ENCODE data around the gene DTNB. TPM values are rescaled to one million over a fixed set of nuclear protein-coding genes. Genes with fewer than 3 reads are reported as not detected.
A peak's percentile ranks its signal among the peaks of the same experiment; 100 is the strongest.
"Not testable (repeated sequence)": the region's sequence is repeated elsewhere in the genome, so short reads cannot be mapped to it uniquely, and the experiment has no call there.

Gene DTNB
- polyA plus RNA-seq: 16.5 TPM

DNA sequence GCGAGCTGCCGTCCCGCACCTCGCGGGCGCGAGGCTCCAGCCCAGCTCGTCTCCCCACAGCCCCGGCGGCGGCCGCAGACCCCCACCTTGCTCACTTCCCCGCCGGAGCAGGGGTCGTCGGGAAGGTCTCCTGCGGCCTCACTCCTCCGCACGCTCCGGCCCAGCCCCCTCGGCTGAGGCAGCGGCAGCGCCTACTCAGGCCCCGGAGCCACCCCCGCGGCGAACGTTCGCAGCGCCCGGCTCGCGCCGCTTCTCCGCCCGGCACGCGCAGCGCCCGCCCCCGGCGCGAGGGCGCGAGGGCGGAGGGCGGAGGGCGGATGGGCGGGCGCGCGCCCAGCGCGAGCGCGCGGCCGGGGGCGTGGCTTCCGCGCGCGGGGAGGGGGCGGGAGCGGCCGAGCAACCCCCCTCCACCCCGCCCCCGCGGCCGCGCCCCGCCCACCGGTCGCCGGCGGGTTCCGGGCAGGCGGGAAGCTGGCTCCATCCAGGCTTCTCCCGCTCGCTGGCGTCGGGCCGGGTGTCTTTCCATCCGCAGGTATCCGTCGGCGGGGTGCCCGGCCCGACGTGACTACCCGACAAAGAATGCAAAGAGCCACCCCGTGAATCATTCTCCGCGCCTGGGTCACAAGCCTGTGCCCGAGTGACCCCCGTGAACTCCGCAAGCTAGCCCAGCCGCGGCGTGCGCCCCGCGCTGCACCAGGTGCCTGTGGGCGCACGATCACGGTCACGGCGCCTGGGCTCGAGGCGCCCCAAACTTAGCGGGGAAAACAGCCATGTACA lies at the start of gene DTNB:
TSS of gene DTNB (minus strand) at position 278 of the 777 bp plus-strand sequence. CDS start 20,917 bp downstream, outside the sequence.
- H3K27ac Mint-ChIP-seq: peak within 1 kb of the TSS; percentile 46 to 85 (median 64)
- H3K4me1 Mint-ChIP-seq: peaks cover 10 to 13% (median 11%) of the 10 kb centered on the region in 3 donors
- H3K4me3 Mint-ChIP-seq: peak within 1 kb of the TSS; percentile 89 to 94 (median 91)
- H3K27me3 Mint-ChIP-seq: peaks cover 6% of the 10 kb centered on the region
- no peaks in the 10 kb centered on the region for H3K9me3 Mint-ChIP-seq
- H3K36me3 Mint-ChIP-seq: no peaks in the 10 kb centered on the region

DNA sequence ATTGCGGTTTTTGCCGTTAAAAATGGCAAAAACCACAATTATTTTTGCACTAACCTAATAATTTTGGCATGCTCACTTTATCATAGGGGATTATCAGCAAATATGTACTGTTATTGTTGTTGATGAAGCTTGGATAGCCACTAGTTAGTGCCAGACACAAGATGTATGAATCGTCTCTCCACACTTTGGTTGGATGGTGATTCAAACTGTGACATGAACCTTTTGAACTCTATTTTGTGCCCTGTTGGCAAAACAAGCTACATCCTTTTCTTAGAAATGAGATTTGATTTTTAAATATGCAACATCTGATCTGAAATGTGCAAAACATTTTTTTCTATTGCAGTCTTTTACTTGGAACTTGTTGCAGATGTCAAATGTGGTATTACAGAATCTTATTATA lies 48.8 kb upstream of the DTNB start:
- H3K27me3 Mint-ChIP-seq: peaks cover 9% of the 10 kb centered on the region
- no peak overlapping the region for H3K4me3 Mint-ChIP-seq
- H3K36me3 Mint-ChIP-seq: no peaks in the 10 kb centered on the region
- H3K9me3 Mint-ChIP-seq: no peaks in the 10 kb centered on the region
- no peak overlapping the region for H3K27ac Mint-ChIP-seq
- H3K4me1 Mint-ChIP-seq: no peaks in the 10 kb centered on the region

DNA sequence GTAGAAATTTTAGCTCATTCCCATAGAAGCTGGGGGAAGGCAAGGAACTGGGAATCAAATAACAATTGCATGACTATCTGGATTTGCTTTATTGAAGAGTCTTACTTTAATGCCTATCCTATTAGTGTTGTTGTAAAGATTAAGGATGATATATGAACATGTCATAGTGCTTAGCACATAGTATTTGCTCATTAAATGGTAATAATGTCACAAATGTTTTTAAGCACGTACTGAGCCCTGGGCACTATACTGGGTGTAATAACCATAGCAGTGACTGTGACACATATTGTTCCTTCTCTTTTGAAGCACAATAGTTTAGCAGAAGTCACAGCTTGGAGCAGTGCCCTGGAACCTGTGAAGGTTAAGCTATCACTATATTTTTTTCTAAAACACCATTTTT lies 47.2 kb upstream of the DTNB start:
- Mint-ChIP-seq H3K27me3 (peaks cover 9% of the 10 kb centered on the region), H3K36me3 (no peaks in the 10 kb centered on the region), H3K27ac (no peak overlapping the region), H3K4me3 (no peak overlapping the region), H3K4me1 (no peaks in the 10 kb centered on the region), H3K9me3 (no peaks in the 10 kb centered on the region)

DNA sequence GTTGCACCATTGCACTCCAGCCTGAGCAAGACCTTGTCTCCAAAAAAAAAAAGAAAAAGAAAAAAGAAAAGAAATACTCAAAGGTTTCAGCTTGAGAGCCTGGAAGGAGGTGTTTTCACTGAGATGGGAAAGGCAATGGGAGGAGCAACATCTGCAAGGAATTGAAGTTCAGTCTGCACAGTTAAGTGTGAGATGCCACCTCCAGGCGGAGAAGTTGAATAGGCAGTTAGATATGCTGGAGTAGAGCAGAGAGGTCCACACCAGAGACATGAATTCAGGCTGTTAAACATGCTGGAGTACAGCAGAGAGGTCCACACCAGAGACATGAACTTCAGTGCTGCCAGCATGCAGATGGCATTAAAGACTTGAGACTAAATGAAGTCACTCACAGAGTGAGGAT lies 41.4 kb upstream of the DTNB start:
- no peak overlapping the region for H3K4me3 Mint-ChIP-seq
- peaks cover 7 to 12% (median 7%) of the 10 kb centered on the region in 3 donors for H3K4me1 Mint-ChIP-seq
- no peaks in the 10 kb centered on the region for H3K36me3 Mint-ChIP-seq
- H3K27me3 Mint-ChIP-seq: peaks cover 9% of the 10 kb centered on the region
- no peak overlapping the region for H3K27ac Mint-ChIP-seq
- H3K9me3 Mint-ChIP-seq: no peaks in the 10 kb centered on the region

DNA sequence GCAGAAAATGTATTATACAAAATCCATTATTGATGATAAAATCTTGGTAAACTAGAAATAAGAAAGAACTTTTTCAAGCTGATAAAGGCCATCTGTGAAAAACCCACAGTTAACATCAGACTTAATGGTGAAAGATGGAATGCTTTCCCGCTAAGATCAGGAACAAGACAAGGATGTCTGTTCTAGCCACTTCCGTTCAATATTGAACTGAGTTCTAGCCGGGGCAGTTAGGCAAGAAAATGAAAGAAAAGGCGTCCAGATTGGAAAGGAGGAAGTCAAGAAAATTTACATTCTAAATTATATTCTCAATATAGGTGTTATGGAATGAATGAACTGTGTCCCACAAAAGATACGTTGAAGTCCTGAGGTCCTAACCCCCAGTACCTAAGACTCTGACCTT lies 39.1 kb upstream of the DTNB start:
- Mint-ChIP-seq H3K9me3 (no peaks in the 10 kb centered on the region), H3K27ac (no peak overlapping the region), H3K27me3 (peaks cover 20% of the 10 kb centered on the region), H3K4me3 (peak overlapping the region in 2 of 4 donors; percentile 72 to 91), H3K36me3 (peaks cover 1% of the 10 kb centered on the region), H3K4me1 (peaks cover 12 to 16% (median 16%) of the 10 kb centered on the region in 3 donors)

DNA sequence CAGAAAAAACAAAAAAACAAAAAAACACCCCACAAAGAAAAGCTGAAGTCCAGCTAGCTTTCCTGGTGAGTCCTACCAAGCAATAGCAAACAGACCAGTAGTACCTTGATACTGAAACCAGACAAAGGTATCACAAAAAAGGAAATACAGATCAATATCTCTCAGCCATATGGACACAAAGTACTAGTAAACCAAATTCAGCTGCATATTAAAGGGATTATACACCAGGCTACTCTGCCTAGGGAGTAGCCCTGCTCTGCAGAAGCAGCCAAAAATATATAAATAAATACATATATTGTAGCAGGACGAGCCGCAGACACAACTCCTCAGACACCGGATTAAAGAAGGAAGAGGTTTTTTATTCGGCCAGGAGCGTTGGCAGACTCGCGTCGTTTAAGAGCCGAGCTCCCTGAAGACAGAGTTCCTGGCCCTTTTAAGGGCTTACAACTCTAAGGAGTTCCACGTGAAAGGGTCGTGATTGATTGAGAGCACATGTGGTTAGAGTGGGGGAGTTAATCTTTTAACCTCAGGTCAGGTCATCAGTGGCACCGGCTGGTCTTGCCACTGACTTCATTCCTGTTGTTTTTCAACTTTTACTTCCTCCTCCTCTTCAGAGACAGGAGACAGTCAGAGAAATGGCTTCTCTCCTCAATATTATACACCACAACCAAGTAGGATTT lies 38.4 kb upstream of the DTNB start:
- Mint-ChIP-seq H3K27me3 (peaks cover 20% of the 10 kb centered on the region), H3K9me3 (no peaks in the 10 kb centered on the region), H3K4me3 (peak overlapping the region; percentile 54 to 91 (median 70)), H3K36me3 (peaks cover 3% of the 10 kb centered on the region), H3K4me1 (peaks cover 12 to 16% (median 16%) of the 10 kb centered on the region in 3 donors), H3K27ac (no peak overlapping the region)

DNA sequence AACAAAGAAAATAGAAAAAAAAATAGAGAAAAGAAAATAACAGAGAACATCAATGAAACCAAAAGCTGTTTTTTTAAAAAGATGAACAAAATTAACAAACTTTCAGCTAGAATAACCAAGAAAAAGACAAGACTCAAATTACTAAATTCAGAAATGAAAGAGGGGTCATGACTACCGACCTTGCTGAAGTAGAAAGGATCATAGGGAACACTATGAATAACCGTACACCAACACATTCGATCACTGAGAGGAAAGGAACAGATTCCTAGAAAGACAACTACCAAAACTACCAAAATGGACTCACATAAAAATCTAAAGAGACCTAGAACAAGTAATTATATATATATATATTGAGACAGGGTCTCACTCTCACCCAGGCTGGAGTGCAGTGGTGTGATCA lies 37.4 kb upstream of the DTNB start:
- no peaks in the 10 kb centered on the region for H3K9me3 Mint-ChIP-seq
- no peak overlapping the region for H3K4me3 Mint-ChIP-seq
- H3K27me3 Mint-ChIP-seq: peaks cover 20% of the 10 kb centered on the region
- H3K4me1 Mint-ChIP-seq: peaks cover 12 to 16% (median 16%) of the 10 kb centered on the region in 3 donors
- no peak overlapping the region for H3K27ac Mint-ChIP-seq
- peaks cover 4% of the 10 kb centered on the region for H3K36me3 Mint-ChIP-seq

DNA sequence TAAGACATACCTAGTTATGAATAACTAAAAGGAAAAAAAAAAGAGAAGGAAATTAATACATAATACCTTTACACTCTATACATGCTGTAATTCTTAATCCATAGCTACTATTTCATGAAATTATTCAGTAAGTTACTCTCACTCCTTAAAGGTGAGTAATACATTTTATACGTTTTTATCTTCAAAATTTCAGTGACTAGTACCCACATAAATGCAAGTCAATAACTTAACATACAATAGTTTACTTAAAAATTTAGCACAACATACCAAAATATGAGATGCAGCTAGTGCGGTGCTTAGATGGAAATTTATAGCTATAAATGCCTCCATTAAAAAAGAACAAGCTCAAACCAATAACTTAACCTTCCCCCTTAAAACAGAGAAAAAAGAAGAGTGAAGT lies 36.0 kb upstream of the DTNB start:
- Mint-ChIP-seq H3K9me3 (no peaks in the 10 kb centered on the region), H3K36me3 (peaks cover 4% of the 10 kb centered on the region), H3K27ac (no peak overlapping the region), H3K27me3 (peaks cover 20% of the 10 kb centered on the region), H3K4me1 (peaks cover 12 to 16% (median 16%) of the 10 kb centered on the region in 3 donors), H3K4me3 (peak overlapping the region in 1 of 4 donors; percentile 75)

DNA sequence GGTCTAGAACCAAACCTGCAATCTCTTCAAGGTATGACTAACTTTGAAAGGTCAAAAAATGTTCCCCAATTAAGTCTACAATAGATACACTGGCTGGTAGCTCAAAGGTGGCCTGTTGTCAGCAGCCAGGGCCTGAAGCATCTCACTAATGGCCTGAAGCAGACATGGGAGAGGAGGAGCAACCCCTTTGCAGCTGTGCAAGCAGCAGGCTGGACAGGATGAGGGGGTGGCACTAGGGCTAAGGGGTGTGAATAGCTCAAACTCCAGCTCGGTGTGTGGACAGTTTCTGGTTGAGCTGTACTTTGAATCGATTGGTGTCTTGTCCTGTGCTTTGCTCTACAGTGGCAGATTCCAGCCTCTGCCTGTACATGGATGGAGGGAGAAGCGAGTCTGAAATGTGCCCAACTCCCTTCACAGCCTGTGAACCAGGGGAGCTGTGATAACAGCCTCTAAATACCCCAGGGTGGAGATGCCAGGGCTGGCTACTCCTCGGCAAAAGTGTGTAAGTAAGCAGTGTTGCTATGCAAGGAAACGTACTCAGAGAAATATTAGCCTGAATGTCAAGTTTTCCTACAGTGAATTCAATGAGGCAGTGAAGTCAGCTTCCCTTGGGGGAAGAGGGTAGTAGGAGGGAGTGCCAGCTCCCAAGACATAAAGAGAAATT lies 34.7 kb upstream of the DTNB start:
- H3K27ac Mint-ChIP-seq: peak overlapping the region in 1 of 3 donors; percentile 50
- H3K4me3 Mint-ChIP-seq: no peak overlapping the region
- H3K4me1 Mint-ChIP-seq: peaks cover 12 to 16% (median 16%) of the 10 kb centered on the region in 3 donors
- H3K27me3 Mint-ChIP-seq: peaks cover 20% of the 10 kb centered on the region
- peaks cover 4% of the 10 kb centered on the region for H3K36me3 Mint-ChIP-seq
- no peaks in the 10 kb centered on the region for H3K9me3 Mint-ChIP-seq

DNA sequence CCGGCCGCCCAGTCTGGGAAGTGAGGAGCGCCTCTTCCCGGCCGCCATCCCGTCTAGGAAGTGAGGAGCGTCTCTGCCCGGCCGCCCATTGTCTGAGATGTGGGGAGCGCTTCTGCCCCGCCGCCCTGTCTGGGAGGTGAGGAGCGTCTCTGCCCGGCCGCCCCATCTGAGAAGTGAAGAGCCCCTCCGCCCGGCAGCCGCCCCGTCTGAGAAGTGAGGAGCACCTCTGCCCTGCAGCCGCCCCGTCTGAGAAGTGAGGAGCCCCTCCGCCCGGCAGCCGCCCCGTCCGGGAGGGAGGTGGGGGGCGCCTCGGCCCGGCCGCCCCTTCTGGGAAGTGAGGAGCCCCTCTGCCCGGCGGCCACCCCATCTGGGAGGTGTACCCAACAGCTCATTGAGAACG lies 32.2 kb upstream of the DTNB start:
- H3K4me1 Mint-ChIP-seq, H3K9me3 Mint-ChIP-seq, H3K4me3 Mint-ChIP-seq, H3K27ac Mint-ChIP-seq, H3K36me3 Mint-ChIP-seq: not testable (repeated sequence)
- peaks cover 16% of the 10 kb centered on the region for H3K27me3 Mint-ChIP-seq

DNA sequence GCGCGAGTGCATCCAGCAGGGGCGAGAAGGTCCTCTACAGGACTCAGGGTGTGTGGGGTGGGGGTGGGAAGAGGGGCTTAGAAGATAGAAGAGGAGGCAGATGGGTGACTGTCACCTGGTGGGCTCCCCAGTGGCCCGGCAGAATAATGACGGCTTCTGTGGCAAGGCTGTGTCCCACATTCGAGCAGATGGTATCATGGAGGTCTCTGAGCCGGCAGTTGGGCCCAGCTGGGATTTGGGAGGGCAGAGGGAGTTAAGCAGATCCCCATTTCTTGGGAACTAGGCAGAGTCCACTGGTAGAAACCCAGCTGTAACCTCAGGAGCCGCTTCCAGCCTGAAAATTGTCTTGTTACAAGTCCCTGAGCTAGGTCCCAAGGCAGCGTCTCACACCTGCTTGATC lies 28.4 kb upstream of the DTNB start:
- H3K4me1 Mint-ChIP-seq: peaks cover 0 to 3% (median 3%) of the 10 kb centered on the region in 3 donors
- no peaks in the 10 kb centered on the region for H3K9me3 Mint-ChIP-seq
- no peak overlapping the region for H3K27ac Mint-ChIP-seq
- no peak overlapping the region for H3K4me3 Mint-ChIP-seq
- peaks cover 2% of the 10 kb centered on the region for H3K36me3 Mint-ChIP-seq
- no peaks in the 10 kb centered on the region for H3K27me3 Mint-ChIP-seq

DNA sequence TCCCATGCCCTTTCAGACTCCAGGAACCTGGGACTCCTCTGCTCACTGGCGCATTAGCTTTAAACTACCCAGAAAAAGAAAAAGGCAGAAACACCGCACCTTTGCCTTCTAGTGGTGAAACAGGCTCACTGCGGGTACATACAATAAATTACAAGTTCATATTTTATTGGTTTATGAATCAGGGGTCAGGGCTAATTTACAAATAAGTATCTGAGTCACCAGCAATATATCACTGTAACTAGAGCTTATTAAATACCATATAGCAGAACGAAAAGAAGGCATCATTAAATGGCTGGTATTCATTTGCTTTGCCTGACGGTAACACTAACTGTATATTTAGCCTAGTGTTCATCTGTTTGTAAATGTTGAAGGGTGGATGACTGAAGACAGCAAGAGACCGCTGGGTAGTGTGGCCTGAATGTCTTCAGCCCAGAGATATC lies 26.9 kb upstream of the DTNB start:
- no peaks in the 10 kb centered on the region for H3K9me3 Mint-ChIP-seq
- H3K4me1 Mint-ChIP-seq: peaks cover 0 to 3% (median 3%) of the 10 kb centered on the region in 3 donors
- no peak overlapping the region for H3K27ac Mint-ChIP-seq
- no peak overlapping the region for H3K4me3 Mint-ChIP-seq
- H3K36me3 Mint-ChIP-seq: no peaks in the 10 kb centered on the region
- peaks cover 2% of the 10 kb centered on the region for H3K27me3 Mint-ChIP-seq

DNA sequence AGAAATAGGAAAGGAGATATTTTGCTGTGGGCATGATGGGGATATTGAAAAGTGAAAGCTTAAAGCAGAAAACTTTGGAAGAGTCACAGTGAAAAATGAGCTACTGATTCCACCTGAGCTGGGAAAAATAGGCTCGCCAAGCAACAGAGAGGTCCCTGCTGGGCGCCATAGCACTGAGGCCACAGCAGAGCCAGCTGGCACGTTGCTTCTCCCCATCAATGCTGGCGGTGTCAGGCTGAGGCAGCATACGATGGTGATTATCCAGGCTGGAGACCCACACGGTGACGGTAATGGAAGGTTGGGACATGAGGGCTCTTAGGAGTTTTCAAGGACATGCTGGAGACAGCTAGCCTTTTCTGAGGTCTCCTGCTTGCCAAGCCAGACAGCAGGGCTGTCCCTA lies 25.8 kb upstream of the DTNB start:
- H3K27ac Mint-ChIP-seq: no peak overlapping the region
- H3K9me3 Mint-ChIP-seq: no peaks in the 10 kb centered on the region
- peaks cover 2% of the 10 kb centered on the region for H3K27me3 Mint-ChIP-seq
- peaks cover 0 to 3% (median 3%) of the 10 kb centered on the region in 3 donors for H3K4me1 Mint-ChIP-seq
- H3K36me3 Mint-ChIP-seq: no peaks in the 10 kb centered on the region
- H3K4me3 Mint-ChIP-seq: peak overlapping the region in 1 of 4 donors; percentile 33

DNA sequence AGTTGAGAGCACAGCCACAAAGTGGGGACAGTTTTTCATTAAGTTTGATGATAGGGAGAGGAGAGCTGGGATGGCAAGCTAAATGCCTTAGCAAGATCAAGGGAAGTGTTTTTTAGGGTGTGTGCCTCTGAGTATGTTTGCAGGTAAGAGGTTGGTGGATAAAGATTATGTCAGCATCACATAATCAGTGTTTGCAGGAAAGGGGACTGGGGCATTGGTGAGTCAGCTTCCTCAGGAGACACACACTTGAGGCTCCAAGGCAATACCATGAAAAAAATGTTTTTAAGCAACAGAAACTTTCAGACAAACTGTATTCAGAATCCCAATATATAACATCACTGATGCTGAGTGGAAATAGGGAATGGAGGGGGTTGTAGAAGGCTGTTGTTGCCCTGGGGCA lies 25.4 kb upstream of the DTNB start:
- peaks cover 0 to 3% (median 3%) of the 10 kb centered on the region in 3 donors for H3K4me1 Mint-ChIP-seq
- H3K36me3 Mint-ChIP-seq: no peaks in the 10 kb centered on the region
- no peak overlapping the region for H3K4me3 Mint-ChIP-seq
- no peaks in the 10 kb centered on the region for H3K9me3 Mint-ChIP-seq
- H3K27me3 Mint-ChIP-seq: peaks cover 2% of the 10 kb centered on the region
- H3K27ac Mint-ChIP-seq: no peak overlapping the region

Data from IgD-negative memory B cell (primary cell).